Vagina (tissue), 2 donors: ENCODE measurements around the gene GREM1.

ENCODE experiments used
- CTCF ChIP-seq, 3 experiments: fragments of 450-650 bp in 2 of 3; fragments of 200-600 bp in 1 of 3; sonication (generic) in 1 of 3; IDR thresholded peaks; one replicate each; pipeline ENCODE4 v1.5.1; 2017 to 2019; ENCODE audit warnings: antibody characterized with exemption in 3 of 3, mild to moderate bottlenecking in 2 of 3, moderate library complexity in 2 of 3
- POLR2A ChIP-seq, 2 donors: fragments of 450-650 bp; IDR thresholded peaks; one replicate each; pipeline ENCODE4 v1.6.1; 2017; ENCODE audit warnings: antibody characterized with exemption in 2 of 2, mild to moderate bottlenecking in 2 of 2, moderate library complexity in 2 of 2
- POLR2AphosphoS5 ChIP-seq, 2 donors: sonication (generic); formaldehyde crosslinking; IDR thresholded peaks; one replicate each; pipeline ENCODE4 v1.9.0; 2017; ENCODE audit warnings: antibody characterized with exemption in 2 of 2, mild to moderate bottlenecking in 2 of 2, low read depth in 1 of 2; ENCODE audit not compliant: insufficient read depth in 1 of 2

GRCh38 chr15:32685576-32685975 is 32.2 kb upstream of the GREM1 start:
- TF ChIP-seq CTCF (IDR thresholded peaks at IDR 0.05) (no peak), POLR2AphosphoS5 (IDR thresholded peaks at IDR 0.05; ENCODE audit: insufficient read depth in 1 of 2, low read depth in 1 of 2) (no peak), POLR2A (IDR thresholded peaks at IDR 0.05) (no peak)
